Metanephros (tissue), 2 donors: Measurements from ENCODE around the gene MAP1B. TPM values are rescaled to one million over a fixed set of nuclear protein-coding genes. Genes with fewer than 3 reads are reported as not detected.

Experiments used
- small RNA-seq: library from RNA; depleted of rRNA; stranded (forward); fragments of <200 nt; gene quantifications from one replicate; pipeline ENCODE3, GENCODE V24; 2014; ENCODE audit warnings: low replicate concordance
- total RNA-seq: library from RNA; depleted of rRNA; stranded (reverse); fragments of >200 nt; gene quantifications from one replicate; pipeline ENCODE4 v1.2.3, GENCODE V29; 2014

The MAP1B gene
- 26.7 TPM for total RNA-seq

GRCh38 chr5:72107131-72107900, at the start of gene MAP1B:
TSS of gene MAP1B (plus strand) at chr5:72107475. CDS start at chr5:72107532, 57 bp downstream.

Small RNAs within 50 kb of the gene (small RNA-seq; reads per million reads assigned to genes)
- gene MIR4803: not detected

Other genes starting within 250 kb of the MAP1B start
- gene MRPS27, start 212.8 kb downstream of the MAP1B start, total RNA-seq: 56.8 TPM
- gene PTCD2, start 212.9 kb downstream of the MAP1B start, total RNA-seq: 8.8 TPM